ENCODE results near the gene PAPPA2. TPM values are rescaled to one million over a fixed set of nuclear protein-coding genes. Genes with fewer than 3 reads are reported as not detected.

PAPPA2 gene
- total and polyA plus RNA-seq, 2 of the 8 experiments (the other 6 are each of a cell fraction or from before 2014, with no cell fraction given), result 0.08 to 0.88 TPM

- TF ChIP-seq JUN (IDR thresholded peaks at IDR 0.05; ENCODE audit: low read depth, low read length), result no peak
- TF ChIP-seq TAF7 (optimal IDR thresholded peaks at IDR 0.05; ENCODE audit: borderline replicate concordance, low read depth, low read length), result no peak
- TF ChIP-seq KDM4A (IDR thresholded peaks at IDR 0.05; ENCODE audit: low read depth, low read length, severe bottlenecking), result no peak
- TF ChIP-seq POLR2AphosphoS5 (IDR thresholded peaks at IDR 0.05; ENCODE audit: low read depth, low read length), result no peak
- no peak for TF ChIP-seq BCL11A (IDR thresholded peaks at IDR 0.05; ENCODE audit: low read depth in 2 of 2, low read length in 2 of 2)
Measured at GRCh38 chr1:176480750-176481149, 17.8 kb downstream of the PAPPA2 start (continued).
